ENCODE results near the gene DEFB132.

- TF ChIP-seq ARNTL (CRISPR knock-in tag; IDR thresholded peaks at IDR 0.05; ENCODE audit: borderline replicate concordance, low read depth) (no peak), PPARA (CRISPR knock-in tag; IDR thresholded peaks at IDR 0.05; ENCODE audit: borderline replicate concordance) (no peak), RARB (CRISPR knock-in tag; IDR thresholded peaks at IDR 0.05) (no peak), CREB5 (CRISPR knock-in tag; IDR thresholded peaks at IDR 0.05; ENCODE audit: low read depth) (no peak), ZFP30 (CRISPR knock-in tag; IDR thresholded peaks at IDR 0.05) (no peak), TSHZ2 (CRISPR knock-in tag; IDR thresholded peaks at IDR 0.05) (no peak), ZNF565 (CRISPR knock-in tag; conservative IDR thresholded peaks at IDR 0.05; ENCODE audit: low read depth) (no peak), ZNF70 (CRISPR knock-in tag; IDR thresholded peaks at IDR 0.05) (no peak), TOX (CRISPR knock-in tag; IDR thresholded peaks at IDR 0.05; ENCODE audit: borderline replicate concordance) (no peak), ZC3H10 (CRISPR knock-in tag; IDR thresholded peaks at IDR 0.05) (no peak), ZFP3 (CRISPR knock-in tag; IDR thresholded peaks at IDR 0.05) (no peak), CSRNP3 (CRISPR knock-in tag; IDR thresholded peaks at IDR 0.05) (no peak), POU6F1 (CRISPR knock-in tag; IDR thresholded peaks at IDR 0.05; ENCODE audit: borderline replicate concordance, low read depth) (no peak), BACH2 (CRISPR knock-in tag; IDR thresholded peaks at IDR 0.05; ENCODE audit: borderline replicate concordance) (no peak)
Observed at GRCh38 chr20:235891-236290, 21.6 kb upstream of the DEFB132 start.

Data from SK-N-SH treated with all-trans-retinoic acid at 6 μM for 48 hours (cell line).